H1 (cell line): ENCODE data around the gene OR13A1. TPM values are rescaled to one million over a fixed set of nuclear protein-coding genes. Genes with fewer than 3 reads are reported as not detected.
"Not testable (repeated sequence)": the region's sequence is repeated elsewhere in the genome, so short reads cannot be mapped to it uniquely, and the experiment has no call there.

ENCODE experiments used
- CTCF ChIA-PET: fragments of 300-600 bp; sonication (Branson Sonifier 250); formaldehyde crosslinking; loops from one replicate; lab custom pipeline; 2021; ENCODE audit not compliant: partially characterized antibody; lab: Charles Lee
- POLR2A ChIA-PET: fragments of 300-600 bp; sonication (Branson Sonifier 250); formaldehyde crosslinking; loops from one replicate; lab custom pipeline; 2021; ENCODE audit warnings: inconsistent platforms; ENCODE audit not compliant: partially characterized antibody; lab: Charles Lee
- DNase-seq, 2 experiments: peaks; one replicate each; pipeline versions ENCODE4 v3.0.0 to v3.0.0-alpha.2; 2010 to 2022; ENCODE audit warnings: low spot score in 2 of 2, low read depth in 1 of 2, mixed read lengths in 1 of 2
- FAIRE-seq: peaks from 2 replicates; lab custom pipeline; 2011; peaks lifted over from hg19 to GRCh38; lab: Jason Lieb, UNC
- H2AFZ ChIP-seq: 2 replicates; pipeline ENCODE4 v1.8.1; 2012; ENCODE audit warnings: low read length, inconsistent platforms
- H2AK5ac ChIP-seq: 2 replicates; pipeline ENCODE4 v1.6.1; 2013; ENCODE audit warnings: low read depth, low read length
- H2BK120ac ChIP-seq: replicated peaks from 2 replicates; pipeline ENCODE3; 2013; ENCODE audit warnings: low read depth, low read length, inconsistent platforms
- H2BK12ac ChIP-seq: 2 replicates; pipeline ENCODE4 v1.6.1; 2013; ENCODE audit warnings: low read depth, low read length
- H2BK15ac ChIP-seq: 2 replicates; pipeline ENCODE4 v1.6.1; 2013; ENCODE audit warnings: low read length
- H2BK20ac ChIP-seq: 2 replicates; pipeline ENCODE4 v1.6.1; 2013; ENCODE audit warnings: low read length
- H2BK5ac ChIP-seq: 2 replicates; pipeline ENCODE4 v1.6.1; 2013; ENCODE audit warnings: low read depth, low read length
- H3K14ac ChIP-seq: 2 replicates; pipeline ENCODE4 v1.6.1; 2013; ENCODE audit warnings: inconsistent platforms; ENCODE audit not compliant: insufficient read length
- H3K18ac ChIP-seq: 2 replicates; pipeline ENCODE4 v1.6.1; 2013; ENCODE audit warnings: low read length; ENCODE audit errors: extremely low read depth
- H3K23ac ChIP-seq: 2 replicates; pipeline ENCODE4 v1.6.1; 2013; ENCODE audit warnings: inconsistent platforms; ENCODE audit not compliant: insufficient read length
- H3K23me2 ChIP-seq: 2 replicates; pipeline ENCODE4 v1.6.1; 2013; ENCODE audit warnings: low read depth, low read length
- H3K27ac ChIP-seq: 2 replicates; pipeline ENCODE4 v1.6.1; 2011; ENCODE audit warnings: low read depth, low read length, inconsistent platforms
- H3K27me3 ChIP-seq, 4 experiments: replicated peaks in 1 of 4; 1 replicate in 1 of 4; 2 replicates in 3 of 4; pipeline versions ENCODE4 v1.6.1 to v1.8.1; 2011 to 2013; ENCODE audit warnings: low read length in 3 of 4, mild to moderate bottlenecking in 3 of 4, inconsistent platforms in 2 of 4, mixed read lengths in 2 of 4, moderate library complexity in 1 of 4; ENCODE audit not compliant: control insufficient read depth in 3 of 4, insufficient read depth in 3 of 4; ENCODE audit errors: extremely low read depth in 1 of 4
- H3K36me3 ChIP-seq, 4 experiments: 2 replicates each; pipeline versions ENCODE4 v1.6.1 to v1.8.1; 2011 to 2013; ENCODE audit warnings: mild to moderate bottlenecking in 4 of 4, low read length in 3 of 4, moderate library complexity in 2 of 4, control low read depth in 1 of 4, inconsistent platforms in 1 of 4; ENCODE audit not compliant: insufficient read depth in 4 of 4, control insufficient read depth in 2 of 4
- H3K4ac ChIP-seq: replicated peaks from 2 replicates; pipeline ENCODE3; 2013; ENCODE audit warnings: low read length, low read depth, mixed read lengths, inconsistent platforms; ENCODE audit not compliant: insufficient read length
- H3K4me1 ChIP-seq, 4 experiments: replicated peaks in 1 of 4; 1 replicate in 1 of 4; 2 replicates in 3 of 4; pipeline versions ENCODE4 v1.6.1 to v1.8.1; 2011 to 2013; ENCODE audit warnings: low read length in 3 of 4, inconsistent platforms in 2 of 4, mixed read lengths in 1 of 4; ENCODE audit not compliant: insufficient read depth in 4 of 4, control insufficient read depth in 3 of 4
- H3K4me2 ChIP-seq, 2 experiments: 2 replicates each; pipeline versions ENCODE4 v1.6.1 to v1.8.1; 2011 to 2013; ENCODE audit warnings: low read depth in 2 of 2, low read length in 2 of 2, control low read depth in 1 of 2, inconsistent platforms in 1 of 2, mild to moderate bottlenecking in 1 of 2; ENCODE audit not compliant: insufficient read depth in 1 of 2
- H3K4me3 ChIP-seq, 4 experiments: fragments of 200-600, 300-600 bp in 1 of 4; sonication (generic), shearing (Covaris generic), sonication (Bioruptor Twin) in 1 of 4; 2 replicates each; pipeline versions ENCODE4 v1.5.1 to v1.8.1; 2011 to 2016; ENCODE audit warnings: low read length in 4 of 4, low read depth in 3 of 4, control low read depth in 2 of 4, inconsistent platforms in 2 of 4, mild to moderate bottlenecking in 2 of 4, mixed read lengths in 1 of 4, moderate library complexity in 1 of 4; ENCODE audit not compliant: insufficient read depth in 2 of 4; ENCODE audit errors: extremely low read depth in 1 of 4
- H3K56ac ChIP-seq: replicated peaks from 2 replicates; pipeline ENCODE3; 2013; ENCODE audit warnings: low read depth, mild to moderate bottlenecking, mixed read lengths, low read length, inconsistent platforms; ENCODE audit not compliant: insufficient read length
- H3K79me1 ChIP-seq: 2 replicates; pipeline ENCODE4 v1.6.1; 2013; ENCODE audit warnings: low read depth, low read length, control low read depth
- H3K79me2 ChIP-seq, 2 experiments: 2 replicates each; pipeline versions ENCODE4 v1.6.1 to v1.8.1; 2012 to 2013; ENCODE audit warnings: low read length in 2 of 2, mild to moderate bottlenecking in 2 of 2, inconsistent platforms in 1 of 2; ENCODE audit not compliant: insufficient read depth in 2 of 2, control insufficient read depth in 1 of 2
- H3K9ac ChIP-seq, 4 experiments: replicated peaks in 1 of 4; 1 replicate in 1 of 4; 2 replicates in 3 of 4; pipeline versions ENCODE4 v1.6.1 to v1.8.1; 2011 to 2013; ENCODE audit warnings: low read depth in 3 of 4, low read length in 3 of 4, control low read depth in 2 of 4, mild to moderate bottlenecking in 2 of 4, moderate library complexity in 2 of 4, inconsistent platforms in 1 of 4; ENCODE audit errors: extremely low read depth in 1 of 4
- H3K9me3 ChIP-seq, 2 experiments: 2 replicates each; pipeline versions ENCODE4 v1.6.1 to v1.8.1; 2012 to 2013; ENCODE audit warnings: mild to moderate bottlenecking in 2 of 2, moderate library complexity in 2 of 2, control low read depth in 1 of 2, inconsistent platforms in 1 of 2, low read depth in 1 of 2, low read length in 1 of 2, mixed read lengths in 1 of 2; ENCODE audit not compliant: insufficient read depth in 2 of 2
- H4K20me1 ChIP-seq, 2 experiments: replicated peaks in 1 of 2; 2 replicates each; pipeline versions ENCODE3 to v1.8.1; 2011 to 2013; ENCODE audit warnings: inconsistent platforms in 2 of 2, low read length in 2 of 2, mild to moderate bottlenecking in 1 of 2; ENCODE audit not compliant: insufficient read depth in 2 of 2, control insufficient read depth in 1 of 2
- H4K5ac ChIP-seq: 2 replicates; pipeline ENCODE4 v1.6.1; 2013; ENCODE audit warnings: low read length, low read depth, mixed read lengths, inconsistent platforms; ENCODE audit not compliant: insufficient read length
- H4K8ac ChIP-seq: 2 replicates; pipeline ENCODE4 v1.8.0; 2013; ENCODE audit warnings: mild to moderate bottlenecking, moderate library complexity, low read length, inconsistent platforms; ENCODE audit not compliant: insufficient read depth; ENCODE audit errors: extremely low read depth
- H4K91ac ChIP-seq: replicated peaks from 2 replicates; pipeline ENCODE3; 2013; ENCODE audit warnings: low read length, mixed read lengths, inconsistent platforms; ENCODE audit not compliant: insufficient read length
- ASH2L ChIP-seq: fragments of 200-600, 300-600 bp; sonication (generic); IDR thresholded peaks from one replicate; pipeline ENCODE4 v1.7.1; 2017; ENCODE audit warnings: low read length
- RBBP5 ChIP-seq: IDR thresholded peaks from 2 replicates; pipeline ENCODE4 v1.7.1; 2012; ENCODE audit warnings: low read depth, mild to moderate bottlenecking, inconsistent platforms, low read length, moderate library complexity, borderline replicate concordance
- TCF12 ChIP-seq: IDR thresholded peaks from 2 replicates; pipeline ENCODE4 v1.6.1; 2011; ENCODE audit warnings: low read depth, mild to moderate bottlenecking, low read length
- YY1 ChIP-seq: IDR thresholded peaks from 2 replicates; pipeline ENCODE4 v1.6.1; 2011; ENCODE audit warnings: low read depth, mild to moderate bottlenecking, low read length
- WGBS, 2 experiments: shearing (Covaris generic) in 1 of 2; methylation state at CpG; one replicate each; pipeline versions ENCODE4 v1.1.6 to v1.1.7; 2013 to 2015; ENCODE audit warnings: low lambda C conversion rate in 2 of 2, mixed read lengths in 2 of 2, inconsistent platforms in 1 of 2, low coverage in 1 of 2, missing lambda C conversion rate in 1 of 2; ENCODE audit not compliant: insufficient replicate concordance in 2 of 2, insufficient coverage in 1 of 2, insufficient read length in 1 of 2; ENCODE audit errors: extremely low coverage in 1 of 2, missing lambda C conversion rate in 1 of 2; 5-methylcytosine and 5-hydroxymethylcytosine counted together
- polyA plus RNA-seq, 7 experiments: library from polyadenylated mRNA; depleted of rRNA in 3 of 7; stranded (reverse) in 5 of 7; unstranded in 2 of 7; fragments of >200 nt in 5 of 7; fragments of 200-250 nt in 2 of 7; gene quantifications; 1 replicate in 5 of 7; 2 replicates in 1 of 7; 4 replicates in 1 of 7; pipeline versions ENCODE4 v1.2.1 to v1.2.3, GENCODE V29; 2011 to 2013; ENCODE audit warnings: missing spikeins in 2 of 7, mixed read lengths in 2 of 7
- total RNA-seq: library from RNA; stranded (reverse); fragmentation: NEBNext Ultra II Directional; extraction: Animal tissue kit (Norgen Biotek cat#: 25700); gene quantifications from 2 replicates; pipeline ENCODE4 v1.2.1, GENCODE V29; 2021

Gene OR13A1
- total and polyA plus RNA-seq, 2 of the 8 experiments (the other 6 are each of a cell fraction or from before 2014, with no cell fraction given), result 0.53 TPM; not detected in 1

- peak; percentile 35; the same call in 1 of the 2 replicates for TF ChIP-seq RBBP5
- peak; percentile 81 for TF ChIP-seq ASH2L
- peak; percentile 83 for TF ChIP-seq YY1
- TF ChIP-seq TCF12, result 0 out of 2 replicates have a peak, but pooled peaks have one; percentile 47
- TF ChIP-seq, all 59 proteins: peak for 4; not testable (repeated sequence) for 55
- H3K4me3 ChIP-seq, H2BK15ac ChIP-seq, H2AK5ac ChIP-seq, H3K18ac ChIP-seq, CTCF ChIA-PET, H3K79me1 ChIP-seq, H3K23me2 ChIP-seq, H3K56ac ChIP-seq, H4K8ac ChIP-seq, H4K20me1 ChIP-seq, H3K79me2 ChIP-seq, H3K14ac ChIP-seq, H3K9ac ChIP-seq, H3K4ac ChIP-seq, H3K27ac ChIP-seq, H4K91ac ChIP-seq, H2BK20ac ChIP-seq, H3K27me3 ChIP-seq, H2BK120ac ChIP-seq, POLR2A ChIA-PET, H3K23ac ChIP-seq, H3K9me3 ChIP-seq, FAIRE-seq, H3K36me3 ChIP-seq, DNase-seq, H4K5ac ChIP-seq, H2BK12ac ChIP-seq, H3K4me1 ChIP-seq, H2BK5ac ChIP-seq: not testable (repeated sequence)
- Histone ChIP-seq H2AFZ (peak overlapping the region; percentile 99), H3K4me2 (peak overlapping the region in 1 of 2 experiments; percentile 56; a peak in 3 of 4 replicates)
- WGBS, 2 experiments, result 61% methylated on average over 7 of the region's 7 CpGs; no CpG with 5 or more reads in 1 of the 2 experiments
Observed at GRCh38 chr10:45358961-45359360, 43.6 kb upstream of the OR13A1 start.
